ENCODE data around the gene GNAZ. TPM values are rescaled to one million over a fixed set of nuclear protein-coding genes. Genes with fewer than 3 reads are reported as not detected.

Gene GNAZ
- total RNA-seq, 1 donor from 2014 or later = 1.1 TPM

DNA sequence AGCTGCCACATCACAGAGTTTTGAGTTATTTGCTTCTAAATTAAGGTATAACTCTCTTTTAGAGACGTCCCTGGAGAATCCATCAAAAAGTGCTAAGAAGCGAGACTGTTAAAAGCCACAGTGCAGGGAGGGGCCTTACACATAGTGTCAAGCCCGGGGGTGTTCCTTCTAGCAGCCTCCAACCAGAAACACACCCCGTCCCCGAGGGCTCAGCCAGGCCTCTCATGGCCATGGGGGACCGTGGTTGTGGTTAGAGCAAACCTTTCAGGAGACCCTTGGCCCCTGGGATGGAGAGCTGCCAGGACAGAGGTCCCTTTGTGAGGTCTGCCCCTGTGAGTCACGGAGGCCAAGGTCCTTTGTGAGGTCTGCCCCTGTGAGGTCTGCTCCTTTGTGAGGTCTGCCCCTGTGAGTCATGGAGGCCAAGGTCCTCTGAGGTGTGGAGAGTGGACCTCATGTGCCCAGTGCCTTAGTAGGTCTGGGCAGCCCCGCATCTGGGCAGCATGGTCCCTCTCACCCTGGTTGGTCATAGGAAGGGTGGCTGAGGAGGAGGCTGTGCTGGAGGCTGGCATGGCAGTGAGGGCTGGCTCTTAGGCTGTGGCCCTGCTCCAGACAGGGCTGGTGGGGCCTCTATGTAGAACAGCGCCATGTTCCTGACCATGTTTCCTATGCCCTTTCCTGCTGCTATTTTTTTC is 5.4 kb downstream of the GNAZ start:
- H2AFZ ChIP-seq (ENCODE audit: low read depth, low read length) = no peak overlapping the region
- Mint-ChIP-seq H3K36me3 (ENCODE audit: low read depth, unreplicated experiment) (no peaks in the 10 kb centered on the region), H3K9me3 (ENCODE audit: unreplicated experiment) (no peaks in the 10 kb centered on the region), H3K4me3 (ENCODE audit: unreplicated experiment) (no peak overlapping the region), H3K27me3 (ENCODE audit: low read depth, unreplicated experiment) (peaks cover 64% of the 10 kb centered on the region), H3K27ac (ENCODE audit: unreplicated experiment) (no peak overlapping the region), H3K4me1 (ENCODE audit: low read depth, unreplicated experiment) (peaks cover 6% of the 10 kb centered on the region)
- H3K36me3 ChIP-seq (ENCODE audit: insufficient read depth, low read length) = no peaks in the 10 kb centered on the region
- no peaks in the 10 kb centered on the region for H3K27me3 ChIP-seq (ENCODE audit: insufficient read depth, low read length)
- H3K4me1 ChIP-seq (ENCODE audit: insufficient read depth, low read length) = peaks cover 13% of the 10 kb centered on the region
- FAIRE-seq = no peak
- no peak for DNase-seq (ENCODE audit: low read depth)
- no peak overlapping the region for H3K9ac ChIP-seq (ENCODE audit: low read length)
- no peak for TF ChIP-seq EZH2 (IDR thresholded peaks at IDR 0.05; ENCODE audit: insufficient read depth, low read length)
- TF ChIP-seq, protein P1, sequence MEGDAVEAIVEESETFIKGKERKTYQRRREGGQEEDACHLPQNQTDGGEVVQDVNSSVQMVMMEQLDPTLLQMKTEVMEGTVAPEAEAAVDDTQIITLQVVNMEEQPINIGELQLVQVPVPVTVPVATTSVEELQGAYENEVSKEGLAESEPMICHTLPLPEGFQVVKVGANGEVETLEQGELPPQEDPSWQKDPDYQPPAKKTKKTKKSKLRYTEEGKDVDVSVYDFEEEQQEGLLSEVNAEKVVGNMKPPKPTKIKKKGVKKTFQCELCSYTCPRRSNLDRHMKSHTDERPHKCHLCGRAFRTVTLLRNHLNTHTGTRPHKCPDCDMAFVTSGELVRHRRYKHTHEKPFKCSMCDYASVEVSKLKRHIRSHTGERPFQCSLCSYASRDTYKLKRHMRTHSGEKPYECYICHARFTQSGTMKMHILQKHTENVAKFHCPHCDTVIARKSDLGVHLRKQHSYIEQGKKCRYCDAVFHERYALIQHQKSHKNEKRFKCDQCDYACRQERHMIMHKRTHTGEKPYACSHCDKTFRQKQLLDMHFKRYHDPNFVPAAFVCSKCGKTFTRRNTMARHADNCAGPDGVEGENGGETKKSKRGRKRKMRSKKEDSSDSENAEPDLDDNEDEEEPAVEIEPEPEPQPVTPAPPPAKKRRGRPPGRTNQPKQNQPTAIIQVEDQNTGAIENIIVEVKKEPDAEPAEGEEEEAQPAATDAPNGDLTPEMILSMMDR (IDR thresholded peaks at IDR 0.05; ENCODE audit: insufficient read depth, low read depth, low read length) = no peak
- no peak overlapping the region for H3K4me2 ChIP-seq (ENCODE audit: low read length)
- H3K4me3 ChIP-seq (ENCODE audit: insufficient read depth, low read depth, low read length) = no peak overlapping the region
- peaks cover 15% of the 10 kb centered on the region for H4K20me1 ChIP-seq (ENCODE audit: insufficient read depth, low read length)
- H3K9me3 ChIP-seq (ENCODE audit: insufficient read depth, low read depth, low read length) = no peaks in the 10 kb centered on the region
- no peaks in the 10 kb centered on the region for H3K79me2 ChIP-seq (ENCODE audit: insufficient read depth, low read length)
- H3K27ac ChIP-seq (ENCODE audit: low read depth, low read length) = no peak overlapping the region

DNA sequence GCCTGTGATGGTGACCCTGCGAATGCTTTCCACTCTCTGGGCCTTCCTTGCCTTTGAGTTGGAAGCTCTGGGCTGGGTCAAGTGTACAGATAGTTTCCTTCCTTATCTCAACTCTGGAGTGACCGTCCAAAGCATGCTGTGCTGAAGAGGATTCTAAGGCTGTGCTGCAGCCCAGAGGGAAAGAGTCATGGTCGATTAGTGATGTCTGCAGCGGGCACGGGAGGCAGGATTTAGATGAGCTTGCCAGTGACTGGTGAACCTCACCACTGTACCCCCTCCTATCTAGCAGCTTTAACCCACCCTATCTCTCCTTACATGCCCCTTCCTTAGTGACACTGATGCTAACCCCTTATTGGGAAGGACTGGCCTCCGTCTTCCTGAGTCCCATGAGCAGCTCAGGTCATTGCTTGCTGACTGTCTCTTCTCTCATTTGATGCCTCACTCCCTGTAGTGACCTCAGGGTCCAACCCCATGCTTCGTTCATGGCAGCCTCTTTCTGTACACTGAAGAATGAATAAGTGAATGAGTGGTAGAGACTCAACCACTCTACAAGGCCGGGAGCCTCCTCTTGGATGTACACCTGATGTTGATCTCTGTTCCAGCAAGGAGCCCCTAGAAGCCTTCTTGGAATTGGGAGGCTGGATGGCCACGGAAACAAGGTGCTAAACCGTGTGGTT is 6.7 kb downstream of the GNAZ start:
- H3K27ac ChIP-seq (ENCODE audit: low read depth, low read length) = no peak overlapping the region
- no peak overlapping the region for H3K4me2 ChIP-seq (ENCODE audit: low read length)
- no peaks in the 10 kb centered on the region for H3K27me3 ChIP-seq (ENCODE audit: insufficient read depth, low read length)
- Mint-ChIP-seq H3K27me3 (ENCODE audit: low read depth, unreplicated experiment) (peaks cover 57% of the 10 kb centered on the region), H3K27ac (ENCODE audit: unreplicated experiment) (no peak overlapping the region), H3K9me3 (ENCODE audit: unreplicated experiment) (peaks cover 3% of the 10 kb centered on the region), H3K4me1 (ENCODE audit: low read depth, unreplicated experiment) (peaks cover 6% of the 10 kb centered on the region), H3K36me3 (ENCODE audit: low read depth, unreplicated experiment) (no peaks in the 10 kb centered on the region), H3K4me3 (ENCODE audit: unreplicated experiment) (no peak overlapping the region)
- peaks cover 11% of the 10 kb centered on the region for H3K4me1 ChIP-seq (ENCODE audit: insufficient read depth, low read length)
- H3K4me3 ChIP-seq (ENCODE audit: insufficient read depth, low read depth, low read length) = no peak overlapping the region
- no peak overlapping the region for H3K9ac ChIP-seq (ENCODE audit: low read length)
- TF ChIP-seq, protein P1 (IDR thresholded peaks at IDR 0.05; ENCODE audit: insufficient read depth, low read depth, low read length) = no peak
- no peaks in the 10 kb centered on the region for H3K36me3 ChIP-seq (ENCODE audit: insufficient read depth, low read length)
- peaks cover 14% of the 10 kb centered on the region for H4K20me1 ChIP-seq (ENCODE audit: insufficient read depth, low read length)
- no peaks in the 10 kb centered on the region for H3K79me2 ChIP-seq (ENCODE audit: insufficient read depth, low read length)
- no peak for DNase-seq (ENCODE audit: low read depth)
- no peak for FAIRE-seq
- H2AFZ ChIP-seq (ENCODE audit: low read depth, low read length) = no peak overlapping the region
- H3K9me3 ChIP-seq (ENCODE audit: insufficient read depth, low read depth, low read length) = no peaks in the 10 kb centered on the region

All from astrocyte (in vitro differentiated cells and primary cell).